HEK293 (cell line): Measurements from ENCODE around the gene INSIG2.

Source experiments
- CTCF ChIA-PET: fragments of 350-600 bp; formaldehyde crosslinking; extraction: SDS; loops from one replicate; lab custom pipeline; 2021; ENCODE audit warnings: antibody characterized with exemption; lab: Yijun Ruan, JAX
- POLR2A ChIA-PET: fragments of 300-600 bp; formaldehyde crosslinking; extraction: SDS; loops from one replicate; lab custom pipeline; 2020; ENCODE audit warnings: antibody characterized with exemption, inconsistent platforms; lab: Yijun Ruan, JAX
- H3K27ac ChIP-seq: fragments of 200-500 bp; sonication (Bioruptor generic); 2 replicates; pipeline ENCODE4 v1.5.1; 2014; ENCODE audit warnings: low read depth, low read length, control low read depth, inconsistent platforms; ENCODE audit errors: extremely low read depth
- H3K36me3 ChIP-seq, 2 experiments: fragments of 200-500 bp in 1 of 2; sonication (Bioruptor generic) in 1 of 2; 1 replicate in 1 of 2; 2 replicates in 1 of 2; pipeline ENCODE4 v1.5.1; 2014 to 2017; ENCODE audit warnings: inconsistent platforms in 2 of 2, low read length in 2 of 2; ENCODE audit not compliant: control insufficient read depth in 2 of 2, insufficient read depth in 1 of 2
- H3K4me1 ChIP-seq: fragments of 200-500 bp; sonication (Bioruptor generic); 2 replicates; pipeline ENCODE4 v1.5.1; 2014; ENCODE audit warnings: mild to moderate bottlenecking, low read length, inconsistent platforms; ENCODE audit not compliant: control insufficient read depth, insufficient read depth
- H3K4me3 ChIP-seq: 2 replicates; pipeline ENCODE4 v1.5.1; 2011; ENCODE audit warnings: low read depth, mild to moderate bottlenecking, control low read depth, low read length, moderate library complexity
- H3K9me3 ChIP-seq: fragments of 200-500 bp; sonication (Bioruptor generic); 2 replicates; pipeline ENCODE4 v1.5.1; 2014; ENCODE audit warnings: low read depth, low read length, inconsistent platforms; ENCODE audit not compliant: control insufficient read depth, insufficient read depth
- INSM2 ChIP-seq: fragments of 450-650 bp; formaldehyde crosslinking; IDR thresholded peaks from 2 replicates; pipeline ENCODE4 v1.5.1; 2016; ENCODE audit warnings: missing biosample characterization, missing genetic modification characterization
- KLF16 ChIP-seq: fragments of 450-650 bp; formaldehyde crosslinking; IDR thresholded peaks from 2 replicates; pipeline ENCODE4 v1.5.1; 2017; ENCODE audit warnings: missing biosample characterization, missing genetic modification characterization
- KLF8 ChIP-seq: fragments of 450-650 bp; formaldehyde crosslinking; IDR thresholded peaks from 2 replicates; pipeline ENCODE4 v1.5.1; 2016; ENCODE audit warnings: missing biosample characterization, missing genetic modification characterization
- MYNN ChIP-seq: fragments of 450-650 bp; formaldehyde crosslinking; IDR thresholded peaks from 2 replicates; pipeline ENCODE4 v1.5.1; 2016; ENCODE audit warnings: missing biosample characterization, missing genetic modification characterization, borderline replicate concordance
- TCF7L2 ChIP-seq: IDR thresholded peaks from 2 replicates; pipeline ENCODE4 v1.6.1; 2011; ENCODE audit warnings: low read depth, mild to moderate bottlenecking, inconsistent platforms, low read length, moderate library complexity, borderline replicate concordance
- ZBTB17 ChIP-seq: fragments of 450-650 bp; formaldehyde crosslinking; IDR thresholded peaks from 2 replicates; pipeline ENCODE4 v1.5.1; 2016; ENCODE audit warnings: missing biosample characterization, missing genetic modification characterization
- ZNF112 ChIP-seq: fragments of 450-650 bp; formaldehyde crosslinking; IDR thresholded peaks from 2 replicates; pipeline ENCODE4 v1.5.0; 2017; ENCODE audit warnings: missing biosample characterization, missing genetic modification characterization
- ZNF175 ChIP-seq: fragments of 450-650 bp; formaldehyde crosslinking; IDR thresholded peaks from 2 replicates; pipeline ENCODE4 v1.5.1; 2016; ENCODE audit warnings: missing biosample characterization, missing genetic modification characterization
- ZNF19 ChIP-seq: fragments of 450-650 bp; formaldehyde crosslinking; IDR thresholded peaks from 2 replicates; pipeline ENCODE4; 2016; ENCODE audit warnings: missing biosample characterization, missing genetic modification characterization, low read depth
- ZNF404 ChIP-seq: fragments of 450-650 bp; formaldehyde crosslinking; IDR thresholded peaks from 2 replicates; pipeline ENCODE4 v1.5.1; 2017; ENCODE audit warnings: missing biosample characterization, missing genetic modification characterization
- ZNF529 ChIP-seq: fragments of 450-650 bp; formaldehyde crosslinking; IDR thresholded peaks from 2 replicates; pipeline ENCODE4 v1.5.1; 2017; ENCODE audit warnings: missing genetic modification characterization, missing biosample characterization; ENCODE audit not compliant: insufficient replicate concordance
- ZNF664 ChIP-seq: fragments of 450-650 bp; formaldehyde crosslinking; IDR thresholded peaks from 2 replicates; pipeline ENCODE4 v1.5.1; 2016; ENCODE audit warnings: missing biosample characterization, missing genetic modification characterization
- ZNF747 ChIP-seq: fragments of 450-650 bp; formaldehyde crosslinking; IDR thresholded peaks from 2 replicates; pipeline ENCODE4 v1.5.1; 2016; ENCODE audit warnings: missing biosample characterization, missing genetic modification characterization
- ZNF777 ChIP-seq: fragments of 450-650 bp; formaldehyde crosslinking; IDR thresholded peaks from 2 replicates; pipeline ENCODE4 v1.5.1; 2017; ENCODE audit warnings: missing biosample characterization, missing genetic modification characterization, borderline replicate concordance
- ZNF785 ChIP-seq: fragments of 450-650 bp; formaldehyde crosslinking; IDR thresholded peaks from 2 replicates; pipeline ENCODE4 v1.5.1; 2016; ENCODE audit warnings: missing biosample characterization, missing genetic modification characterization
- ZSCAN4 ChIP-seq: fragments of 450-650 bp; formaldehyde crosslinking; IDR thresholded peaks from 2 replicates; pipeline ENCODE4 v1.5.1; 2017; ENCODE audit warnings: missing biosample characterization, missing genetic modification characterization
- TF ChIP-seq, protein P1 (sequence below): fragments of 450-650 bp; formaldehyde crosslinking; IDR thresholded peaks from 2 replicates; pipeline ENCODE4 v1.5.1; 2016; ENCODE audit warnings: missing biosample characterization, missing genetic modification characterization
- TF ChIP-seq, protein P2 (sequence below): fragments of 450-650 bp; formaldehyde crosslinking; IDR thresholded peaks from 2 replicates; pipeline ENCODE4 v1.5.1; 2017; ENCODE audit warnings: missing biosample characterization, missing genetic modification characterization
- TF ChIP-seq, protein P3 (sequence below): fragments of 450-650 bp; formaldehyde crosslinking; IDR thresholded peaks from 2 replicates; pipeline ENCODE4 v1.5.1; 2016; ENCODE audit warnings: missing biosample characterization, missing genetic modification characterization
- TF ChIP-seq, protein P4 (sequence below): fragments of 450-650 bp; formaldehyde crosslinking; IDR thresholded peaks from 2 replicates; pipeline ENCODE4 v1.5.1; 2016; ENCODE audit warnings: missing biosample characterization, missing genetic modification characterization, low read depth

INSIG2 gene

DNA sequence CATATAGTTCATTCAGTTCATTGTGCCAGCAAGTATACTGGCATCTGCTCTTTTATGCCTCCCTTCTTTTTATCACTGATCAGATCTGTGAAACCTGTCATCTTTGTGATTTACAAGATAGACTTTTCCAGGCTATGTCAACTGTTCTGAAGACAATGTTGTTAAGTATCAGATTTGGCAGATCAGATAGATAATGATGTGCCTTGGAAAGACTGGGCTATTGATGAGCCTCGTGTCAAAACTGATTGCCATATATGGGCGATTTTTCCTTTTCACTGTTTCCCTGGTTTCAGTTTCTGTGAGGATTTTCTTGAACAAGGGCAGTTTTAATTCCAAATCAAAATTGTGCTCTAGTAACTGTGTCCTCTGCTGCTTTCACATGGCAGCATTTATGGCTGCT, 26.6 kb downstream of the INSIG2 start:
- TF ChIP-seq KLF16 (tag by site-specific recombination) (no peak), ZBTB17 (no peak), ZNF529 (tag by site-specific recombination) (no peak), ZNF747 (tag by site-specific recombination) (no peak), ZSCAN4 (tag by site-specific recombination) (no peak)
- TF ChIP-seq, protein P1, sequence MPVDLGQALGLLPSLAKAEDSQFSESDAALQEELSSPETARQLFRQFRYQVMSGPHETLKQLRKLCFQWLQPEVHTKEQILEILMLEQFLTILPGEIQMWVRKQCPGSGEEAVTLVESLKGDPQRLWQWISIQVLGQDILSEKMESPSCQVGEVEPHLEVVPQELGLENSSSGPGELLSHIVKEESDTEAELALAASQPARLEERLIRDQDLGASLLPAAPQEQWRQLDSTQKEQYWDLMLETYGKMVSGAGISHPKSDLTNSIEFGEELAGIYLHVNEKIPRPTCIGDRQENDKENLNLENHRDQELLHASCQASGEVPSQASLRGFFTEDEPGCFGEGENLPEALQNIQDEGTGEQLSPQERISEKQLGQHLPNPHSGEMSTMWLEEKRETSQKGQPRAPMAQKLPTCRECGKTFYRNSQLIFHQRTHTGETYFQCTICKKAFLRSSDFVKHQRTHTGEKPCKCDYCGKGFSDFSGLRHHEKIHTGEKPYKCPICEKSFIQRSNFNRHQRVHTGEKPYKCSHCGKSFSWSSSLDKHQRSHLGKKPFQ (tag by site-specific recombination) = no peak
- TF ChIP-seq, protein P2, sequence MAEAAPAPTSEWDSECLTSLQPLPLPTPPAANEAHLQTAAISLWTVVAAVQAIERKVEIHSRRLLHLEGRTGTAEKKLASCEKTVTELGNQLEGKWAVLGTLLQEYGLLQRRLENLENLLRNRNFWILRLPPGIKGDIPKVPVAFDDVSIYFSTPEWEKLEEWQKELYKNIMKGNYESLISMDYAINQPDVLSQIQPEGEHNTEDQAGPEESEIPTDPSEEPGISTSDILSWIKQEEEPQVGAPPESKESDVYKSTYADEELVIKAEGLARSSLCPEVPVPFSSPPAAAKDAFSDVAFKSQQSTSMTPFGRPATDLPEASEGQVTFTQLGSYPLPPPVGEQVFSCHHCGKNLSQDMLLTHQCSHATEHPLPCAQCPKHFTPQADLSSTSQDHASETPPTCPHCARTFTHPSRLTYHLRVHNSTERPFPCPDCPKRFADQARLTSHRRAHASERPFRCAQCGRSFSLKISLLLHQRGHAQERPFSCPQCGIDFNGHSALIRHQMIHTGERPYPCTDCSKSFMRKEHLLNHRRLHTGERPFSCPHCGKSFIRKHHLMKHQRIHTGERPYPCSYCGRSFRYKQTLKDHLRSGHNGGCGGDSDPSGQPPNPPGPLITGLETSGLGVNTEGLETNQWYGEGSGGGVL (tag by site-specific recombination) = no peak
- no peak overlapping the region for H3K27ac ChIP-seq
- ChIA-PET POLR2A (no interaction called here), CTCF (interaction anchor here (0.6 kb wide), 1 partner anchor 69 kb away, joined by 4 read pairs; no protein-coding TSS in a partner anchor)
- peaks cover 7% of the 10 kb centered on the region; the same call in 1 of the 2 replicates for H3K4me1 ChIP-seq
- peaks cover under 1 to 8% of the 10 kb centered on the region in 2 experiments; a peak in 1 of 3 replicates for H3K36me3 ChIP-seq
- no peaks in the 10 kb centered on the region for H3K9me3 ChIP-seq
- H3K4me3 ChIP-seq = no peak overlapping the region

DNA sequence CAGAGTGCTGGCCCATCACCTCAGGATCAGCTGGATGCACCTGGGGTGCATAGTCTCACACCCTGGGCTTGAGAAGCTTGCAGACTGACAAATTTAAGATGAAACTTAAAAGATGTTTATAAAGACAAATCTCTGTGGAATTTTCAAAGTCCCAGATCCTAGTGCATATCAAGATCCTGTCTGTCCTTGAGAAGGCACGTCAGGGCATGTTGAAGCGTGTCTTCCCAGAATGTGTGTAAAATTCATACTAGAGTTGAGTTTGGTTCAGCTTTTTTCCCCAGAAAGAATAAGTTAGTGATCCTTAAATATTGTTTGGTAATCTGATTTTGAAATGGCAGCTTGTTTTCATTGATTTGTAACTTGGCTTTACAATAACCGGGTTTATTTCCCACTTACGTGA, 27.5 kb downstream of the INSIG2 start:
- TF ChIP-seq ZNF777 (tag by site-specific recombination) (no peak), ZNF664 (tag by site-specific recombination) (no peak)
- CTCF ChIA-PET = interaction anchor here (0.6 kb wide), 2 partner anchors 70 to 88 kb away, joined by 3 to 4 read pairs; no protein-coding TSS in a partner anchor
- no peaks in the 10 kb centered on the region for H3K9me3 ChIP-seq
- peaks cover 0 to 3% of the 10 kb centered on the region in 2 experiments; a peak in 1 of 3 replicates for H3K36me3 ChIP-seq
- no peak overlapping the region for H3K4me3 ChIP-seq
- POLR2A ChIA-PET = no interaction called here
- no peak overlapping the region for H3K27ac ChIP-seq
- H3K4me1 ChIP-seq = peaks cover 7% of the 10 kb centered on the region

DNA sequence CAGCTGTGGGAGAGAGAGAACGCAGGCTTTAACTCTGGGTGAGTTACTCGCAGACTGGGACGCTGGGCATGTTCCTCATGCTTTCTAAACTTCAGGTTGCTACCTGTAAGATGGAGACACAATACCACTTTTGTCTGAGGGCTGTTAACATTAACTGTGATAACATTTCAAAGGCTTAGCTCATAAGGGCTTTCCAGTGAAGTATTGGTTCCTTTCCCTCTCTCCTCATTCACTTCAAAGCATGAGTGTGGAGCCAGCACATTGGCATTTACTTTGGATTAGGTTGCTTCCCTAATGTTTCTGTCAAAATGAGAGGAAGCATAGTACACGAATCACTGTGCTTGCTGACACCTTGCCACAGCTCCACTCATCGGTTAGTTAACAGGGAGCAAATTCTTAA, 30.2 kb downstream of the INSIG2 start:
- Histone ChIP-seq H3K9me3 (no peaks in the 10 kb centered on the region), H3K27ac (no peak overlapping the region), H3K36me3 (no peaks in the 10 kb centered on the region), H3K4me3 (no peak overlapping the region), H3K4me1 (no peaks in the 10 kb centered on the region; the same call in 1 of the 2 replicates)
- ChIA-PET POLR2A (no interaction called here), CTCF (no interaction called here)
- TF ChIP-seq TCF7L2 (no peak), ZNF19 (tag by site-specific recombination) (no peak), ZNF785 (tag by site-specific recombination) (no peak), ZNF404 (tag by site-specific recombination) (no peak), MYNN (tag by site-specific recombination) (no peak), ZNF112 (no peak), INSM2 (tag by site-specific recombination) (no peak), KLF8 (tag by site-specific recombination) (no peak), ZNF175 (tag by site-specific recombination) (no peak)
- TF ChIP-seq, protein P3, sequence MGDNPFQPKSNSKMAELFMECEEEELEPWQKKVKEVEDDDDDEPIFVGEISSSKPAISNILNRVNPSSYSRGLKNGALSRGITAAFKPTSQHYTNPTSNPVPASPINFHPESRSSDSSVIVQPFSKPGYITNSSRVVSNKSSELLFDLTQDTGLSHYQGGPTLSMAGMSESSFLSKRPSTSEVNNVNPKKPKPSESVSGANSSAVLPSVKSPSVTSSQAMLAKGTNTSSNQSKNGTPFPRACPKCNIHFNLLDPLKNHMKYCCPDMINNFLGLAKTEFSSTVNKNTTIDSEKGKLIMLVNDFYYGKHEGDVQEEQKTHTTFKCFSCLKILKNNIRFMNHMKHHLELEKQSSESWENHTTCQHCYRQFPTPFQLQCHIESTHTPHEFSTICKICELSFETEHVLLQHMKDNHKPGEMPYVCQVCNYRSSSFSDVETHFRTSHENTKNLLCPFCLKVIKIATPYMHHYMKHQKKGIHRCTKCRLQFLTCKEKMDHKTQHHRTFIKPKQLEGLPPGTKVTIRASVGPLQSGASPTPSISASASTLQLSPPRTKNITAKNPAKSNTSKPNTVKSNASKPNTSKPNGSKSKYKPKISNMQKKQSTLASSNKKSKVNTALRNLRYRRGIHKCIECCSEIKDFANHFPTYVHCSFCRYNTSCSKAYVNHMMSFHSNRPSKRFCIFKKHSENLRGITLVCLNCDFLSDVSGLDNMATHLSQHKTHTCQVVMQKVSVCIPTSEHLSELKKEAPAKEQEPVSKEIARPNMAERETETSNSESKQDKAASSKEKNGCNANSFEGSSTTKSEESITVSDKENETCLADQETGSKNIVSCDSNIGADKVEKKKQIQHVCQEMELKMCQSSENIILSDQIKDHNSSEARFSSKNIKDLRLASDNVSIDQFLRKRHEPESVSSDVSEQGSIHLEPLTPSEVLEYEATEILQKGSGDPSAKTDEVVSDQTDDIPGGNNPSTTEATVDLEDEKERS = no peak
- TF ChIP-seq, protein P4, sequence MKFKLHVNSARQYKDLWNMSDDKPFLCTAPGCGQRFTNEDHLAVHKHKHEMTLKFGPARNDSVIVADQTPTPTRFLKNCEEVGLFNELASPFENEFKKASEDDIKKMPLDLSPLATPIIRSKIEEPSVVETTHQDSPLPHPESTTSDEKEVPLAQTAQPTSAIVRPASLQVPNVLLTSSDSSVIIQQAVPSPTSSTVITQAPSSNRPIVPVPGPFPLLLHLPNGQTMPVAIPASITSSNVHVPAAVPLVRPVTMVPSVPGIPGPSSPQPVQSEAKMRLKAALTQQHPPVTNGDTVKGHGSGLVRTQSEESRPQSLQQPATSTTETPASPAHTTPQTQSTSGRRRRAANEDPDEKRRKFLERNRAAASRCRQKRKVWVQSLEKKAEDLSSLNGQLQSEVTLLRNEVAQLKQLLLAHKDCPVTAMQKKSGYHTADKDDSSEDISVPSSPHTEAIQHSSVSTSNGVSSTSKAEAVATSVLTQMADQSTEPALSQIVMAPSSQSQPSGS (tag by site-specific recombination) = no peak
